Measurements from ENCODE around the gene ARHGAP25. TPM values are rescaled to one million over a fixed set of nuclear protein-coding genes. Genes with fewer than 3 reads are reported as not detected.

ARHGAP25 gene
- total and polyA plus RNA-seq, 2 experiments from 2014 or later, result 1.9 to 2.0 TPM

GRCh38 chr2:68734176-68734575, 435 bp upstream of the ARHGAP25 start:
- Histone ChIP-seq H3K9me2 (ENCODE audit: insufficient read depth) (peaks cover 9% of the 10 kb centered on the region; the same call in 1 of the 2 replicates), H3K27me3 (ENCODE audit: insufficient read depth) (no peaks in the 10 kb centered on the region), H4K20me1 (replicated peaks; ENCODE audit: insufficient read depth) (no peaks in the 10 kb centered on the region), H3K36me3 (ENCODE audit: insufficient read depth) (no peaks in the 10 kb centered on the region), H3K27ac (ENCODE audit: low read depth) (no peak overlapping the region), H3K79me2 (replicated peaks; ENCODE audit: insufficient read depth) (no peaks in the 10 kb centered on the region), H3K4me1 (ENCODE audit: insufficient read depth) (no peaks in the 10 kb centered on the region), H2AFZ (no peak overlapping the region), H3K4me3 (no peak overlapping the region), H3K4me2 (no peak overlapping the region), H3F3A (replicated peaks; ENCODE audit: low read depth) (no peaks in the 10 kb centered on the region)
- TF ChIP-seq CREB1 (CRISPR knock-in tag; IDR thresholded peaks at IDR 0.05; ENCODE audit: low read depth), result no peak
- TF ChIP-seq ZNF114 (CRISPR knock-in tag; IDR thresholded peaks at IDR 0.05), result no peak
- no peak for TF ChIP-seq CTCF (conservative IDR thresholded peaks at IDR 0.05; ENCODE audit: low read depth in 2 of 2)
- no peak overlapping the region for H3K27ac Mint-ChIP-seq
- peaks cover 15% of the 10 kb centered on the region for H3K4me1 Mint-ChIP-seq
- ATAC-seq (no peak), DNase-seq (ENCODE audit: low spot score) (no peak)
- no peaks in the 10 kb centered on the region for H3K36me3 Mint-ChIP-seq (ENCODE audit: low read depth)
- H3K9me3 Mint-ChIP-seq, result no peaks in the 10 kb centered on the region
- no peak overlapping the region for H3K4me3 Mint-ChIP-seq
- H3K27me3 Mint-ChIP-seq (ENCODE audit: insufficient read depth, low read depth, poor library complexity), result peaks cover 4% of the 10 kb centered on the region

- no peak overlapping the region for H3K27ac ChIP-seq (ENCODE audit: low read depth)
- H3K4me1 ChIP-seq (ENCODE audit: insufficient read depth), result no peaks in the 10 kb centered on the region
- no peak for DNase-seq (ENCODE audit: low spot score)
- no peak overlapping the region for H3K4me3 ChIP-seq
- no peaks in the 10 kb centered on the region for H3F3A ChIP-seq (replicated peaks; ENCODE audit: low read depth)
- Mint-ChIP-seq H3K27me3 (ENCODE audit: insufficient read depth, low read depth, poor library complexity) (peaks cover 4% of the 10 kb centered on the region), H3K4me1 (peaks cover 11% of the 10 kb centered on the region), H3K36me3 (ENCODE audit: low read depth) (no peaks in the 10 kb centered on the region), H3K27ac (no peak overlapping the region), H3K9me3 (no peaks in the 10 kb centered on the region), H3K4me3 (no peak overlapping the region)
- no peaks in the 10 kb centered on the region for H4K20me1 ChIP-seq (replicated peaks; ENCODE audit: insufficient read depth)
- no peak for TF ChIP-seq JUNB (IDR thresholded peaks at IDR 0.05; ENCODE audit: unreplicated experiment)
- TF ChIP-seq EZH2phosphoT487 (IDR thresholded peaks at IDR 0.05; ENCODE audit: unreplicated experiment), result no peak
- TF ChIP-seq CREB1 (CRISPR knock-in tag; IDR thresholded peaks at IDR 0.05; ENCODE audit: low read depth), result no peak
- no peak for TF ChIP-seq POLR2AphosphoS5 (IDR thresholded peaks at IDR 0.05; ENCODE audit: low read depth)
- no peak for TF ChIP-seq NANOG (IDR thresholded peaks at IDR 0.05; ENCODE audit: borderline replicate concordance)
- TF ChIP-seq CTCF (conservative IDR thresholded peaks at IDR 0.05; ENCODE audit: low read depth in 2 of 2), result no peak
- TF ChIP-seq ETS1 (IDR thresholded peaks at IDR 0.05), result no peak
- TF ChIP-seq ZNF331 (CRISPR knock-in tag; IDR thresholded peaks at IDR 0.05; ENCODE audit: low read depth), result no peak
- no peaks in the 10 kb centered on the region for H3K79me2 ChIP-seq (replicated peaks; ENCODE audit: insufficient read depth)
- no peaks in the 10 kb centered on the region for H3K36me3 ChIP-seq (ENCODE audit: insufficient read depth)
- peaks cover 9% of the 10 kb centered on the region; the same call in 1 of the 2 replicates for H3K9me2 ChIP-seq (ENCODE audit: insufficient read depth)
- H3K27me3 ChIP-seq (ENCODE audit: insufficient read depth), result no peaks in the 10 kb centered on the region
- no peak for ATAC-seq
- H3K4me2 ChIP-seq, result no peak overlapping the region
- no peak overlapping the region for H2AFZ ChIP-seq
These were observed 1.5 kb downstream of the ARHGAP25 start for GRCh38 chr2:68736086-68736485.
